Measurements from ENCODE around the gene TMEM117.
A peak's percentile ranks its signal among the peaks of the same experiment; 100 is the strongest.
"Not testable (repeated sequence)": the region's sequence is repeated elsewhere in the genome, so short reads cannot be mapped to it uniquely, and the experiment has no call there.

The TMEM117 gene

GRCh38 chr12:44296624-44297197 lies 460.8 kb downstream of the TMEM117 start:
- peak; percentile 58 for DNase-seq (ENCODE audit: low spot score)

DNA sequence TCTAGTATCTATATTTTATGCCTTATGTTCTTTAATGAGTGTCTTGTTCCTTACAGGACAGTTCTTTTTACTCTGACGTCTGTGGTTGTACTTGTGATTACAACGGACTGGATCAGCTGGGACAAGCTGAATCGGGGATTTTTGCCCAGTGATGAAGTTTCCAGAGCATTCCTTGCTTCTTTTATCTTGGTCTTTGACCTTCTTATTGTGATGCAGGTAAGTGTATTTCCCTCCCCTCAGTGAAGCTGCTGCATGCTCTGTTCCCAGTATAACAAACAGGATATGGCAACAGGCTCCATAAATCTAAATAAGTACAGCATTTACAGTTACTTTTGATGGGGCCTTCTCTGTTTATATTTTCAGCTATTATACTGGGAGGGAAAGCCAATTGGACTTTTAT lies 463.6 kb downstream of the TMEM117 start:
- no peak for DNase-seq (ENCODE audit: low spot score)

DNA sequence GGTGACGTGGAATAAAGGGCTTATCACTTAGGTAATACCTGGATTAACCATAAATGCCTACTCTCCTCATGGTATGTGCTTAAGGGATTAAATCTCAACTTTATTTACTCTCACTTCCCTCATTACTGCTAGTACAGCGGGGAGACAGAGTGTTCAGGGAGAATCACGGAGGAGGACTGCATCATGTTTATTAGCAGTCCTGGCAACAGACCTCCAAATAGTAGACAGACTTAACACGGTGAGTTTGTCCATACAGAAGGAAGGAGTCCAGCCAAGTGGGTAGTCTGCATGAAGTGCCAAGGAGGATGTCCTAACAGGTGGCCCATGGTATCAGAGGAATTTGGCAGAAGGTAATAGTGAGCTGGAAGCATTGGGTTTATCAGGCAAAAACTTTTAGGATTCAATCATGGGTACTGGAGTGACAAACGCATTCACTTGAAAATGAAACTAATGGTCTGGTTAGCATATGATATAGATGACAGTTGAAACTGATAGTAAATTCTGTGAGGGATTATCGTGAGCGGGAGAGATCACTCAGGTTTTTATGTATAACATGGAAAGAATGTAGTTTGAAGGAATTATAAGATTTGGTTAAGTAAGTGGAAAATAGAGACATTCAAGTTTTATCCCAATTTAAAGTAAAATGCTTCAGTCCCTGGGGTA lies 471.8 kb downstream of the TMEM117 start:
- DNase-seq (ENCODE audit: low spot score), result no peak

DNA sequence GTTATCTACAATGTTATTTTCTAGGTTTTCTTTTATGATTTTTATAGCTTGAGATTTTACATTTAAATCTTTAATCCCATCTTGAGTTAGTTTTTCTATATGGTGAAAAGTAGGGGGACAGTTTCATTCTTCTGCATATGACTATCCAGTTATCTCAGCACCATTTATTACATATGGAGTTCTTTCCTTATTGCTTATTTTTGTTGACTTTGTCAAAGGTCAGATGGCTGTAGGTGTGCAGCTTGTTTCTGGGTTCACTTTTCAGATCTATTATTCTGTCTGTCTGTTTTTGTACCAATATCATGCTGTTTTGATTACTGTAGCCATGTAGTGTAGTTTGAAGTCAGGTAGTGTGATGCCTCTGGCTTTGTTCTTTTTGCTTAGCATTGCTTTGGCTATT lies 477.3 kb downstream of the TMEM117 start:
- DNase-seq (ENCODE audit: low spot score), result no peak

DNA sequence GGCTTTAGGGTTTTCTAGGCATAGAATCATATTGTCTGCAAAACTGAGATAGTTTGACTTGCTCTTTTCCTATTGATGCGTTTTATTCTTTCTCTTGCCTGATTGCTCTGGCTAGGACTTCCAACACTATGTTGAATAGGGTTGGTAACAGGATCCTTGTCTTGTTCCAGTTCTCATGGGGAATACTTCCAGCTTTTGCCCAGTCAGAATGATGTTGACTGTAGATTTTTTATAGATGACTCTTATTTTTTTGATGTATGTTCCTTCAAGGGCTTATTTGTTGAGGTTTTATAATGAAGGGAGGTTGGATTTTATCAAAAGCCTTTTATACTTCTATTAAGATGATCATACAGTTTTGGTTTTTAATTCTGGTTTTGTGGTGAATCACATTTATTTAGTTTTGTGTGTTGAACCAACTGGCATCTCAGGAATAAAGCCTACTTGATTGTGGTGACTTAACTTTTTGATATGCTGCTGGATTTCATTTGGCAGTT lies 478.2 kb downstream of the TMEM117 start:
- no peak for DNase-seq (ENCODE audit: low spot score)

DNA sequence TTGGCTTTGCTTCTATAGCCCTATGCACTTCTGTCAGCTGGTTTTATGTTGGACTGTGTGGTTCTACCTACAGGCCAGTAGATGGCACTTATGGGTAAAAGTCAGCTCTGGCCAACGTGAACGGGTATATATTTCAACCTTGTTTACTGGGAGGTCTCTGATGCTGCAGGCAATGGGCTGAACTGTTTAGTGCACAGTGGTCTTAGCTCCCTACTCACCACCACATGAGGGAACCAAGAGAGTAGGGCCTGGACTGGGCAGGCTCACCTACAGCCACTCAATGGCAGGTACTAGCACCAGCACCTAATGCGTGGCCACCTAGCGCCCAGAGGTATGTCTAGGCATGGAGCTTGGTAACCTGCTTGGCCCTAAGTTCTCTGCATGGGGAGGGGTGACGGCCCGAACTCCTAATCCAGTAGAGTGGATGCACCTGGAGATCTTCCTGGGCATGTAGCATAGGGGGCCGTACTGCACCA lies 481.8 kb downstream of the TMEM117 start:
- peak; percentile 26 for DNase-seq (ENCODE audit: low spot score)

DNA sequence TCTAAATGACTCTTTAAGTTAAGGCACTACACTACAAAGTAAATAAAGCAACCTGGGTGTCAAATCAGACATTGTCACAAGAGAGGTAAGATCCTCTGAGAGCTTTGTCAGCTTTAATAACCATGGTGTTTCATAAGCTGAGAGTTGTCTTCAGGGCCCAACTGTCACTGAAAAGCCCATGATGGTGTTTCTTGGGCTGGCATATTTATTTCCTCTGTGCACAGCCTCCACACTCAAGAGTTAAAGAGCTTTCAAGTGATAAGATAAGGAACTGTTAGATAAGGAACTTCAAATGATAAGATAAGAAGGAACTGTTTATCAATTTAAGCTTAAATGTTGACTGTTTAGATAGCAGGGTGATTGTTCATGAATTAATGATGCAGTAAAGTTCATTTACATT lies 495.4 kb downstream of the TMEM117 start:
- DNase-seq (ENCODE audit: low spot score), result no peak

DNA sequence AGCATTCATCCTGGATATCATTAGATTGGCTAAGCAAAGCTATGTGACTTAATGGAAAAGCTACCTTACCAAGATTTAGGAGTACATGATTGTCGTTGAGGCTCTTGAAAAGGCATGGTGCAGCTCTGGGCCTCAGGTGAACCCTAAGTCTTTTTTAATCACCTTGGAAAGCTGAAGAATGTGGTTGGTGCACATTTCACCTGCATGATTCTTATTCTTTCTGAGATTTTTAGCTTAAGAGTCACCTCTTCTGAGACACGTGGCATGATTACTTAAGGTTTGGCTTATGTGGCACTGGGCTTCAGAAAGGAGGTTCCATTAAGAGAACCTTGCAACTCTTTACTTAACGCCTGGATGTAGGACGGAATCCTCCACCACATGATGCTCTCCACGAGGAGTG lies 498.5 kb downstream of the TMEM117 start:
- no peak for DNase-seq (ENCODE audit: low spot score)

GRCh38 chr12:44335030-44335429 lies 499.1 kb downstream of the TMEM117 start:
- DNase-seq (ENCODE audit: low spot score), result no peak

- DNase-seq (ENCODE audit: low spot score), result no peak
These were observed 500.7 kb downstream of the TMEM117 start for GRCh38 chr12:44336577-44336976.

GRCh38 chr12:44342371-44342770 lies 506.5 kb downstream of the TMEM117 start:
- no peak for DNase-seq (ENCODE audit: low spot score)

GRCh38 chr12:44347145-44347544 lies 511.3 kb downstream of the TMEM117 start:
- no peak for DNase-seq (ENCODE audit: low spot score)

- DNase-seq (ENCODE audit: low spot score), result no peak
These were observed 521.6 kb downstream of the TMEM117 start for GRCh38 chr12:44357494-44357893.

DNA sequence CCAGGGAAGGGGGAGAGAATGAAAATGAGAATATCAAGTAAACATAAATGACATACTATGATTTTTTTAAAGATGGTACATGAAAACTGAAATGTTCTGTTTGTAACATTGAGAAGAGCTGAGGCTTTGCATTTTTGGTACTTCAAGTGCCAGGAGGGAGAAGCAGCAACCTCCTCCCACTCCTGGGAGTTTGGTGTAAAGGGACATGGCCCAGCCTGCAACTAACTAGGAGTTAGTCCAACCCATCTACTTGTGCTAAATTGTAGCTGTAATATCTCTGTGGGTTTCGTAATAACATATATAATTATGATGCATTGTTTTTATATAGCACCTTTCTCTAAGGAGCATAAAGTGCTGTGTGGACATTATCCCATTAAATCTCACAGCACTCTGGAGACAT lies 522.8 kb downstream of the TMEM117 start:
- no peak for DNase-seq (ENCODE audit: low spot score)

DNA sequence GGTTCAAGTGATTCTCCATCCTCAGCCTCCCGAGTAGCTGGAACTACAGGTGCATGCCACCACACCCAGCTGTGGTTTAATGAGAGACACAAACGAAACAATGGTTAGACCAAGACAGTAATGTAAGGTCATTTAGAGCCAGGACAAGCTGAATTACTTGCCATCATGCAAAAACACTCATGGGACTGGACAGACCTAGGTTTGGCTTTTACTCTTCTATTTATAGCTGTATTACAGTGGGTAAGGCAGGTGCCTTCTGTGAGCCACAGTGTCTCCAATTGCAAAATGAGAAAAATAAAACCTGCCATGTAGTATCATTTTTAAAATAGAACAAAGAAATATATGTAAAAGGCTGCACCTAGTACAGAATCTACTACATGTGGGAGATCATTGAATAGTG lies 527.1 kb downstream of the TMEM117 start:
- no peak for DNase-seq (ENCODE audit: low spot score)

- no peak for DNase-seq (ENCODE audit: low spot score)
These were observed 531.3 kb downstream of the TMEM117 start for GRCh38 chr12:44367136-44367535.

GRCh38 chr12:44367916-44368315 lies 532.0 kb downstream of the TMEM117 start:
- DNase-seq (ENCODE audit: low spot score), result no peak

GRCh38 chr12:44369998-44370397 lies 534.1 kb downstream of the TMEM117 start:
- no peak for DNase-seq (ENCODE audit: low spot score)

- no peak for DNase-seq (ENCODE audit: low spot score)
These were observed 535.1 kb downstream of the TMEM117 start for GRCh38 chr12:44370982-44371381.

- DNase-seq (ENCODE audit: low spot score), result no peak
These were observed 536.4 kb downstream of the TMEM117 start for GRCh38 chr12:44372259-44372658.

- no peak for DNase-seq (ENCODE audit: low spot score)
These were observed 539.8 kb downstream of the TMEM117 start for GRCh38 chr12:44375694-44376093.

- no peak for DNase-seq (ENCODE audit: low spot score)
These were observed 541.7 kb downstream of the TMEM117 start for GRCh38 chr12:44377443-44378187.

- DNase-seq (ENCODE audit: low spot score), result not testable (repeated sequence)
These were observed 543.2 kb downstream of the TMEM117 start for GRCh38 chr12:44379113-44379512.

Data from HuH-7 (cell line).